ENCODE results near the gene LAMA1.
"Not testable (repeated sequence)": the region's sequence is repeated elsewhere in the genome, so short reads cannot be mapped to it uniquely, and the experiment has no call there.

The LAMA1 gene

GRCh38 chr18:7117390-7118355 lies at the start of gene LAMA1:
TSS of gene LAMA1 (minus strand) at chr18:7117797. CDS start at chr18:7117720, 77 bp downstream.
- in situ Hi-C loops (cut with MboI; ENCODE audit: low sequenced_read_pairs) = no loop called here

DNA sequence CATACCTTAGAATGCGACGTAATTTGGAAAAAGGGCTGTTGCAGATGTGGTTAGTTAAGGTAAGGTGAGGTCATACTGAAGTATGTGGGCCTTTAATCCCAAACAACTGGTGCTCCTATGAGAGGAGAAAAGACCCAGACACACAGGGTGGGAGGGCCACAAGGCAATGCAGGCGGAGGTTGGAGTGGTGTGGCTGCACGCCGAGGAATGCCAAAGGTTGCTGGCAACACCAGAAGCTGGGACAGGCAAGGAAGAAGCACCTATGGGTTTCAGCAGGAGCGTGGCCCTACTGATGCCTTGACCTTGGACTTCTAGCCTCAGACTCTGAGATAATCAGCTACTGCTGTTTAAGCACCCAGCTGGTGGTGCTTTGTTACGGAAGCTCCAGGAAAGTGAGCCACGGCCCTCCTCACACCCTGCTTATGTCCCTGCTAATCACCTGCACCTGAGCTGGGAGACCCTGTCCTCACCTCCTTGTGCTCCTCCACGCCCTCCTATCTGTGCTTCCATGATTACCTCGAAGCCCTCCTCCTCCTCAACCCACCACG lies 48.3 kb upstream of the LAMA1 start:
- in situ Hi-C loops (cut with MboI; ENCODE audit: low sequenced_read_pairs) = no loop called here

GRCh38 chr18:7164323-7165004 lies 46.9 kb upstream of the LAMA1 start:
- in situ Hi-C loops (cut with MboI; ENCODE audit: low sequenced_read_pairs) = no loop called here

GRCh38 chr18:7158216-7158615 lies 40.6 kb upstream of the LAMA1 start:
- in situ Hi-C loops (cut with MboI; ENCODE audit: low sequenced_read_pairs) = no loop called here

- in situ Hi-C loops (cut with MboI; ENCODE audit: low sequenced_read_pairs) = no loop called here
Observed at GRCh38 chr18:7157760-7158159, 40.2 kb upstream of the LAMA1 start.

GRCh38 chr18:7155887-7156286 lies 38.3 kb upstream of the LAMA1 start:
- in situ Hi-C loops (cut with MboI; ENCODE audit: low sequenced_read_pairs) = no loop called here

- in situ Hi-C loops (cut with MboI; ENCODE audit: low sequenced_read_pairs) = no loop called here
Observed at GRCh38 chr18:7155092-7155491, 37.5 kb upstream of the LAMA1 start.

DNA sequence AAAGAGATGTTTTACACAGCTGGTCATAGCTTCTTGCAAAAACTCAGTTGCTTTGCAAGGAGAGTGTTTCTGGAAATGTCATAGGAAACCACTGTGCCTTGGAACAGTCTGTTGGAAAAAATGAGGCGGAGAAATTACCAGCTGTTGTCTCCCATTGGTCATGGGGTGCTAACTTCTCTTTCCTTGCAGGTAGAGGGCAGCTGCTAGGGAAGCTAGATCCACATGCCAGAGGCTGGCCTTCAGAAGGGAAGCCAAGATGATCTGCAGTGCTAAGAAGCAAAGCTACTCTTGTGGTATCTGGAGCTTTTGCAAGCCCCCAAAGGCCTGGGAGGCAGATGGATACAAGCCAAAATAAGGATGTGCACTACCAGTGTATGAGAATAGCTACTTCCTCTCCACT lies 34.8 kb upstream of the LAMA1 start:
- in situ Hi-C loops (cut with MboI; ENCODE audit: low sequenced_read_pairs) = no loop called here

DNA sequence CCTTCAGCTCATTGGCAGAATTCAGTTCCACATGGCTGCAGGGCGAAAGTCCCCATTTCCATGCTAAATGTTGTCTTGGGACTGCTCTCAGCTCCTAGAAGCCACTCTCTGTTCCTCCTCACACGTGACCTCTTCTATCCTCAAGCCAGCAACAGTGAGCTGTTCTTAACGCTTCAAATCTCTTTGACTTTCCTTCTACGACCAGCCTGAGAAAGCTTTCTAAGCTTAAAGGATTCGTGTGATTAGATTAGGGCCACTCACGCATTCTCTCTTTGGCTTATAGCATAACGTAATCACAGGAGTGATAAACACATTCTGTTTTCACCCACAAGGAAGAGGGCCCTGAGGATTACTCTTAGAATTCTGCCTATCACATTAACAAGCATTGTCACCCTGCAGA lies 29.8 kb upstream of the LAMA1 start:
- in situ Hi-C loops (cut with MboI; ENCODE audit: low sequenced_read_pairs) = no loop called here

- in situ Hi-C loops (cut with MboI; ENCODE audit: low sequenced_read_pairs) = no loop called here
Observed at GRCh38 chr18:7146067-7146466, 28.5 kb upstream of the LAMA1 start.

DNA sequence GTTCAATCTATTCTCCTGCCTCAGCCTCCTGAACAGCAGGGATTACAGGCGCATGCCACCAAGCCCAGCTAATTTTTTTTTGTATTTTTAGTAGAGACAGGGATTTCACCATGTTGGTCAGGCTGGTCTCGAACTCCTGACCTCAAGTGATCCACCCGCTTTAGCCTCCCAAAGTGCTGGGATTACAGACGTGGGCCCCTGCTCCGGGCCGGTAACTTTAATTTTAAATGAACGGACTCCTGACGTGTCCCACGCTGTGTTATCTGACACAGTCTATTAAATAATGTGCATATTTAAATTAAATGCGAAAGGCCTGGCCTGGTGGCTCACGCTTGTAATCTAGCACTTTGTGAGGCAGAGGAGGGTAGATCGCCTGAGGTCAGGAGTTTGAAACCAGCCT lies 27.3 kb upstream of the LAMA1 start:
- in situ Hi-C loops (cut with MboI; ENCODE audit: low sequenced_read_pairs) = not testable (repeated sequence)

DNA sequence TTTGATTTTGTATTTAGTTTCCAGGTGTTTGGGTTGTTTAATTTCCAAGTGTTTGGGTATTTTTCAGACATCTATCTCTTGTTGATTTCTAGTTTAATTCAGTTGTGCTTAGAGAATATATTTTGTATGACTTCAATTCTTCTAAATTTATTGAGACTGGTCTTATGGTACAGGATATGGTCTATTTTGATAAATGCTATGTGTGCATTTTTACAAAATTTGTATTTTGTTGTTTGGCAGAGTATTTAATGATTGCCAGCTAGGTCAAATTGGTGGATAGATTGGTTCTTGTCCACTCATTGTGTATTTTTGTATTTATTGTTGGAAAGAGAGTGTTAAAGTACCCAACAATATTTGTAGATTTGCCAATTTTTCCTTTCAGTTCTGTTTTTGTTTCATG lies 23.7 kb upstream of the LAMA1 start:
- in situ Hi-C loops (cut with MboI; ENCODE audit: low sequenced_read_pairs) = no loop called here

- in situ Hi-C loops (cut with MboI; ENCODE audit: low sequenced_read_pairs) = no loop called here
Observed at GRCh38 chr18:7139409-7139808, 21.8 kb upstream of the LAMA1 start.

DNA sequence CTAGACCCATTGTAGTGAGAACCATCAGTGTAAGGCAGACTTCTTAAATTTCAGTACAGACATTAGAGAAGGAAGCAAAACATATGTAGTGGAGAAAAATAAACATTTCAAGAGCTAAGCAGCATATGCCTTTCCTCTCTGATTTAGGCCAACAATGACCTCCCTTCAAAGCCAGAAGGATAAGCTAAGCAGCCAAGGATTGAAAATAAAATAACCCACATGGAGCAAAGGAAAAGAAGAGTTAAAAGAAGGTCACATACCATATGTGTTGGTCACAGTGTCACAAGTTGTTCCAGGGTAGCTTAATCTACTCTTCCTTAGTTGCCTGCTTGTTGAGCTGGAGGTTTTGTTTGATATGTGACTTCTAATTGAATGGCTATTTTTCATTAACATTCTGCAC lies 15.6 kb upstream of the LAMA1 start:
- in situ Hi-C loops (cut with MboI; ENCODE audit: low sequenced_read_pairs) = no loop called here

- in situ Hi-C loops (cut with MboI; ENCODE audit: low sequenced_read_pairs) = no loop called here
Observed at GRCh38 chr18:7132356-7133150, 15.0 kb upstream of the LAMA1 start.

GRCh38 chr18:7122376-7122775 lies 4.8 kb upstream of the LAMA1 start:
- in situ Hi-C loops (cut with MboI; ENCODE audit: low sequenced_read_pairs) = no loop called here

GRCh38 chr18:7116792-7117389 lies 706 bp downstream of the LAMA1 start:
- in situ Hi-C loops (cut with MboI; ENCODE audit: low sequenced_read_pairs) = no loop called here

- in situ Hi-C loops (cut with MboI; ENCODE audit: low sequenced_read_pairs) = no loop called here
Observed at GRCh38 chr18:7116001-7116730, 1.4 kb downstream of the LAMA1 start.

- in situ Hi-C loops (cut with MboI; ENCODE audit: low sequenced_read_pairs) = no loop called here
Observed at GRCh38 chr18:7112936-7113335, 4.7 kb downstream of the LAMA1 start.

DNA sequence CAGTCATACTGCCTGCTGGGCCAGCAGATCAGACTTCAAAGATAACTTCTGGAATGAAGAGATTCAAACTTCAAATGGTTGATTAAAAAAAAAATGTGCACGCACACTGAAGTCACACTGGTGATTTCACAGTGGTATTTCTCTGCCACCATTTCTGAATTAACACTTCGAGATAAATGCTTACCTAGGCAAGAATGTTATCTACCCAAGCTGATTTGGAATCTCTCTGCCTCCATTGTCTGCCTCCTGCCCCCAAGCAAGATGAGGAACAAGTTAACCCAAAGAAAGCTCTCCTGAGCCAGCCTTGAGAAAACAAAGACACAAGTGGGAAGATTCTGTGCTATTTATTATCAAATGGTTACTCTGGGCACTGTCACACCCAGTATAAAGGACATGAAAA lies 6.5 kb downstream of the LAMA1 start:
- in situ Hi-C loops (cut with MboI; ENCODE audit: low sequenced_read_pairs) = no loop called here

All from HL-60/S4 treated with retinoic acid at 250 ng/mL for 4 days and 3 days (cell line).